ENCODE data around the gene CUL1.
A peak's percentile ranks its signal among the peaks of the same experiment; 100 is the strongest.

Gene CUL1

DNA sequence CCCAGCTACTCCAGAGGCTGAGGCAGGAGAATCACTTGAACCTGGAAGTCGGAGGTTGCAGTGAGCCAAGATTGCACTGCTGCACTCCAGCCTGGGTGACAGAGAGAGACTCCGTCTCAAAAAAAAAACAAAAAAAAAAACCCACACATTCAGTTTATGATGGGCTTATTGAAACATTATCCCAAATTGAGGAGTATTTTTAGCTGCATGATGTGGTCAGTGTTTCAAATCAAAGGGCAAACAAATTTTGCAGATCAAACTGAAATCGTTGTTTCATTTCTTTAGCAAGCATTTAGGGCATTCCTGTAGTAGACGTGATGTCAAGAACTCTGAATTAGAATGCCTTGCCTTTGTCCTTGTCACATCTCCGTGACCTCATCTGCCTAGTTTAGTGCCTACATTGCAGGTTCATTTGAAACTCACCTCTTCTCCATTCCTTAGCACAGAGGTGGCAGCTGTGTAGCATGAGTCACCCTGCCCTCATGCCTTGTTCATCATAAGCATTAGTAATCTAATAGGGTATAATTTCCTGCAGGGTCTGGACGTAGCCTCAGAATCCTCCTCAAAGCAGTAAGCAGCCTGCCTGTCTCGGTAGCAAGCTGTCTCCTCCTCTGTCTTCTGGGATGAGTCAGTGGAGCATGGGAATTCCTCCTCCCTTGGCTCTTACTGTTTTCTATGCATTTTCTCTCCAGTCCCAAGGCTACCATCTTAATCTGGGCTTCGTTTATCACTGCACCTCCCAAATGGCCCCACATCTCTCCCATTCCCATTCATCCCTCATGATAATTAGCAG is 73.8 kb downstream of the CUL1 start:
- no peak for DNase-seq

DNA sequence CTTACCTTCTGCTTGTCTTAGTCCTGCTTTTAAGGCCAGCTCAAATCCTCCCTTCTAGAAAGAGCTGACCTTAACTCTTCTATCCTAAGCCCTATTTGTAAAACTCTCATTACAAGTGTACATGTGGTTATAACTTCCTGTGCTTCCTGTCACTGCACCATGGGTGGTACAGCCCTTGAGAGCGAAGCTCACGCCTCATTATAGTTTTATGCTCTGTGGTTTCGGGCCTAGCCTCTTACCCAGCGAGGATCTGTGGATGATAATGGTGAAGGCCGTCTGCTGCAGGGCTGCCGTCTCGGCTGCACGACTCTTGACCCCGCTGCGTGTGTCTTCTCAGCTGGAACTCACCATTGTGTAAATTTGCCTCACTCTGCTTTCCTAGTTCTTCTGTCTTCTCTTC is 74.6 kb downstream of the CUL1 start:
- peak; percentile 27 for DNase-seq

DNA sequence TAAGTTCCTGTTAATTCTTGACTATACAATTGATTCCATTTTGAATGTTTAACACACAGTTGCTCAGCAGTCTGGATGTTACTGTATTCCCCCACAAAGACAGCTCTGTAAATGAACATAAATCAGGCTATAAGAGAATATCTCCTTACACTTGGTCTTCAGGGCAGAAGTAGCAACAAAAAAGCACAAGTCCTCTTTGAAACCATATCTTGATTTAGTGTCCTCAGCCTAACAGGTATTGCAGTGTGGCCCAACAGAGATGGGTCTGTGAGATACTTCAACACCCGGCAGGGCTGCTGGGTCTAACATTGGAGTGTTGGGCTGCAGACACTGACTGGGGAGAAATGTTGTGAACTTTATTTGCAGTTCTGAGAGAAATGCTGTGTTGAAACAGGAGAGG is 75.8 kb downstream of the CUL1 start:
- no peak for DNase-seq

DNA sequence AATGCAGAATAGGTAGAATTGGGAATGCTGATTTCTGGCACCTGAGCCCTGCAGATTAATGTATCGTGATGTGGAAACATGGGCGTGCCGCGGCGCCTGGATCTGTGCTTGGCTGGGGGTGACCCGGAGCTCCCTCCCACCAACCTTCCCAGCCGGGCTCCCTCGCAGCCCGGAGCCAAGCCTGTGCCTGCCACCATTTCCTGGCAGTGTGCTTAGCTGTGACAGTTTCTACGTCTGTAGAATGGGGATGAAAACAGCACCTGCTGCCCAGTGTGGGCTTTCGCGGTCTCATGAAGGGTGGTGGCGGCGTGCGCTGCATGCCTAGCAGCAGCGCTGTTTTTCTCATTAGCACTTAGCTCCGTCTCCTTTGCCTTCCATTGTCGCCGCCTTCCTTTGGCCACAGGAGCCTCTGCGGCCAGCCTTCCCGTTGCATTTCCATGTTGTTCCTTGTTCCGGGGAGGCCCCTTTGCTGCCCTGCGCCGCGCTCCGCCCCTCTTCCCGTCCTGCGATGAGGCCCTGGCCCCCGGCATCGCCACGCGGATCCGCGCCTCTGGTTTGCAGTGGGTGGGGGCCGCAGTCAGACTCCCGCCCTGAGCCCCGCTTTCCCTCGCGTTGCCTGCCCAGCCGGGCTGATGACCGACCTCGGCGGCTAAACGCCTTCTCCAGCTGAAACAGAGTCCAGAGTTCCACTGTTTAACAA is 84.2 kb downstream of the CUL1 start:
- no peak for DNase-seq

- DNase-seq: no peak
These were observed 85.3 kb downstream of the CUL1 start for GRCh38 chr7:148783801-148784527.

- no peak for DNase-seq
These were observed 89.0 kb downstream of the CUL1 start for GRCh38 chr7:148787571-148788295.

- DNase-seq: no peak
These were observed 90.5 kb downstream of the CUL1 start for GRCh38 chr7:148789220-148789619.

DNA sequence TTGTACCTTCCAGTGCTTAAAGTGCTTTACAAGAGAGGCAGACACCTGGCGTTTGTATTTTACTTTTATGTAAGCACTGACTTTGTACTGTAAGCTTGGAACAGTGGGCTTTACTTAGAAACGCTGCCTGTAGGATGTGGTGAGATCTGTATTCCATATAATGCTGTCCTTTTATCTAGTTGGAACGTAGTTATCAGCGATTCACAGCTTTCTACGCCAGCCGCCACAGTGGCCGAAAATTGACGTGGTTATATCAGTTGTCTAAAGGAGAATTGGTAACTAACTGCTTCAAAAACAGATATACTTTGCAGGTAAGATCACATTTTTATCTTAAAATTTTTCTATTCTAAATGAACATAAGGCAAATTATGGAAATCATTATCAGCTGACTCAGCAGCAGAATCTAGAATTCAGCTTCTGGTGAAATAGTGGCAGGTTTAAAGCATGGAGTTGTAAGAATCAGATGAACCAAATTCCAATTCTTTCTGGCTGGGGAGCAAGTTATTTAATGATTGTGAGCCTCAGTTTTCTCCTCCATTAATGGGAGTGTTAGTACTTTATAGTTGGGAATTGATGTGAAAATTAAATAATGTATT is 91.5 kb downstream of the CUL1 start:
- no peak for DNase-seq

GRCh38 chr7:148790850-148791249 is 92.1 kb downstream of the CUL1 start:
- DNase-seq: no peak

DNA sequence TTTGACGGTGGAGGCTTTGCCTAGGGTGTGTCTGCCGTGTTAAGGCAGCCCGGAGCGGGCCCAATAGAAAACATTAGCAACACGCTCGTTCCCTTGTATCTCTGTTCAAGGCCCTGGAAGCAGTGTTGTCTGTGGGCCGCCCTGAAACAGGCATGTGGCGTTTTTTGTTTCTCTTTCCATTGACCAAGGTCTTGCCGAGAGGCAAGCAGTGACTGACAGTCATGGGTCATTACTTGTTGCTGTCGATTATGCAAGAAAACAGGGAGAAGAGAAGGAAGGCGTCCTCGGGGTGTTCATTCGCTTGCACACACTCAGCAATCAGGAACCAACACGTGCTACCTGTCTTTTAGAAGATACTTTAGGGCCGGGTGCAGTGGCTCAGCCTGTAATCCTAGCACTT is 92.8 kb downstream of the CUL1 start:
- DNase-seq: no peak

DNA sequence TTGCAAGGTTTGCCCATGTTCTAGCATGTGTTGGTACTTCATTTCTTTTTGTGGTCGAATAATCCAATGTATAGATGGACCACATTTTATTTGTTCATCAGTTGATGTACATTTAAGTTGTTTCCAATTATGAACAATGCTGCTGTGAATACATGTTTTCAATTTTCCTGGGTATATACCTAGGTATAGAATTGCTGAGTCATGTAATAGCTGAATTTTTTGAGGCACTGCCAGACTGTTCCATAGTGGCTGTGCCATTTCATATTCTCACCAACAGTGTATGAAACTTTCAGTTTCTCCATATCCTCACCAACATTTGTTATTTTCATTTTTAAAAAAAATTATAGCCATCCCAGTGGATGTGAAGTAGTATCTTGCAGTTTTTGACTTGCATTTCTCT is 94.9 kb downstream of the CUL1 start:
- DNase-seq: no peak

GRCh38 chr7:148794476-148794875 is 95.8 kb downstream of the CUL1 start:
- DNase-seq: no peak

DNA sequence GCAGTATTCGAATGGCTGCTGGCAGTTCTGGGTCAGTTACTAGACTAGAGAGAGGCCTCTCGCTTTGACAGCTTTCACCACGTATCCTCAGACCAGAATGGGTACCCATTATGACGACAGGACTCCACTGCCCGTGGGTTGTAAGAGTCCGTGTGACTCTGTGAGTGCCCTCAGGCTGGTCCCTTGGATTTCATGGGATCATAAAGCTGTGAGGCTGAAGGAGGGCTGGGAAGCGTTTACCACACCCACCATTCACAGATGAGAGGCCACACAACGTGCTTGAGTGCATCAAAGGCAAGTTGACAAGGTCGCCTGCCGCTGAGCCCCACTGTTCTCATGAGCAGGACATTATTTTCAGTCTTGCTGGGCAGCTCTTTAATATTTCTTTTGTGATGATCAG is 98.1 kb downstream of the CUL1 start:
- no peak for DNase-seq

- DNase-seq: no peak
These were observed 101.3 kb downstream of the CUL1 start for GRCh38 chr7:148799893-148800555.

GRCh38 chr7:148800677-148801076 is 102.0 kb downstream of the CUL1 start:
- no peak for DNase-seq

GRCh38 chr7:148802101-148802493 is 103.4 kb downstream of the CUL1 start:
- no peak for DNase-seq

DNA sequence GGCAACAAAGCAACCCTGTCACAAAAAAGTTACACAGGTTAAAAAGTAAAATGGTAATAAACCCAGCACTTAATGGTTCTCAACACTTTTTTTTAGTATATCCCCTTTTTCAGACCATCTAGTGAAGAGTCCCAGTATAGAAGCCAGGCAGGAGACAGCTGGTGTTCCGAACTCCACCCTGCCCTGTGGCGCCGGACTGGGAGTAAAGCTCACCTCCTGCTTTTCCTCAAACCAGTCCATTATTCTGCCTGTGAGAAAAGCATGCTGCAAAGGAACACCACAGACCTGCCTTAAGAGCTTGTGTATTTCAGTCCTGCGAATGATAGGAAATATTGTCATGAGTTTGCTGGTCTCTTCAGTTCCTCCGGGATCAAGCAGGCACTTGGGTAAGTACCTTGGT is 104.4 kb downstream of the CUL1 start:
- no peak for DNase-seq

DNA sequence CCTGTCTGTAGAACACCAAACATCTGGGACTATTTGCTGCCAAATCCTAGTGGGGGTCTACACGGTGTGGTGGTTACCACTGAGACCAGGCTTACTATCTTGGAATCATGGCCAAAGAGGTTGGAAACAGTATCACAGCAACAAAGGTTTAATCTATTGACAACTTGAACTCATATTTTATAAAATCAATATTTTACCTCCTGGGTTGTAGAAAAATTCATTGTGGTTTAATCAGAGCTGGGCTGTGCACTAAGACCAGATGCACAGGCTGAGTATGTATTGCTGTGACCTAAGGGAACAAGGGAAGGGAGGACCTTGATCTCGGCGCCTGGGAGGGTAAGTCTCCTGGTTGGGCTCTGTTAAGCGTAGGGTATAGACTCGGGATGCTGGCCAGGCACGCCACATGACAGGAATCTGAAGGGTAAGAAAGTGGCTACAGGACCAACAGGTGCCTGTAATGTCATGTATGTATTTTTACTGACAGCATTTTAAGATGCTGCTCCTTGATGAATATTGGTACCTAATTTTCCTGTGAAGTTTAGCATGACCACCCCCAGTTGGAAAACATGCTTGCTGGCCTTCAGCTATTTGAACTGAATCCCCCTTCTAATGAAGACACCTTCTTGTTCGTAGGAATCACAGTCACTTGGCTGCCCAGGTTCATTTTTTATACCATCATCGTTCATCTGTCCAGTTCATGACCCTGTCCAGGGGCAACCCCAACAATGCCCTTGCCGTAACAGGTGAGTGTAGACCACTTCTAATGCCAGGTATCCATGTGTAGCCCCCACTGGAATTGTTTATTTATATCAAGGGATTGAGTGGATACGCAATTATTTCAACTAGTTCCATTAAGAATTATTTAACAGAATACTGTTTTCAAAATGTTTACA is 105.9 kb downstream of the CUL1 start:
- DNase-seq: no peak

DNA sequence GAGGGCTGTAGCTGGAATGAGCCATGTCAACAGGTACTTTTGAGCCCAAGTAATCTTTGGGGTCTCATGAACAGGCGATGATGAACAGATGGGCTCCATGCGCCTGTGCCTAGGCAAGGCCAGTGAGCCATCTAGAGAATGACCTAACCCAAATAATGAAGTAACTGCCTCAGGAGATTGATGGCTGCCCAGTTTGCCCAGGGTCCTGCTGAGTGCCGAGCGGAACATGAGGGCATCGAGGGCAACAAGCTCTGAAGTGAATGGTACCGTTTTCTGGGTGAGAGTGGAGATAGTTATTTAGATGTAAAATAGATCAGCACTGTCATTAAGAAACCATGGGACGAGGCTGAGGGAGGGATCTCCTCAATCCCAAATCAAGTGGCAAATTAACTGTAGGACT is 107.5 kb downstream of the CUL1 start:
- no peak for DNase-seq

DNA sequence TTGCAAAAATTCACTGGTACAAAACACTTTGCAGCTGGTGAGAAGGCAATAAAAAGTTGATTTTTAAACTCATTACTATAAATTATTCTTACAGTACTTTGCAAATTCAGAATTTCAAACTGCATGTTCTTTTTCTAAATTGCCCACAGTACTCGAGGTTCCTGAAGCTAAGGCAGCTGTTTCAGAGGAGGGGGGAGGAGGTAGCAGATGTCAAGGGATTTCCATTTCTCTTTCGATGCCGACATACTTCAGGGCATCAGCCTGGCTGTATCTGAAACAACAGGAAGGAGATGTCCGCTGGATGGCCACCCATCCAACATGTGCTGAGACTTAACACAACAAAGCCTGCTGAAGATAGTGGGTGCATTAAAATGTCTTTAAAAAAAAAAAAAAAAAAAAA is 108.7 kb downstream of the CUL1 start:
- no peak for DNase-seq

- DNase-seq: no peak
These were observed 111.2 kb downstream of the CUL1 start for GRCh38 chr7:148809856-148810255.

Data from CD4-positive, alpha-beta T cell treated with Interferon gamma for 1 hour (primary cell).